Stimulated activated CD8-positive, alpha-beta memory T cell treated with anti-CD3 and anti-CD28 coated beads, Interleukin-15, amount 100 ng/mL, for 24 hours (primary cell): ENCODE data around the gene MYO10.
"Not testable (repeated sequence)": the region's sequence is repeated elsewhere in the genome, so short reads cannot be mapped to it uniquely, and the experiment has no call there.

Experiments used
- DNase-seq: peaks from one replicate; pipeline ENCODE4 v3.0.0-alpha.2; 2020; ENCODE audit warnings: low read depth

The MYO10 gene

GRCh38 chr5:16886793-16887345 is 49.2 kb downstream of the MYO10 start:
- DNase-seq = no peak

DNA sequence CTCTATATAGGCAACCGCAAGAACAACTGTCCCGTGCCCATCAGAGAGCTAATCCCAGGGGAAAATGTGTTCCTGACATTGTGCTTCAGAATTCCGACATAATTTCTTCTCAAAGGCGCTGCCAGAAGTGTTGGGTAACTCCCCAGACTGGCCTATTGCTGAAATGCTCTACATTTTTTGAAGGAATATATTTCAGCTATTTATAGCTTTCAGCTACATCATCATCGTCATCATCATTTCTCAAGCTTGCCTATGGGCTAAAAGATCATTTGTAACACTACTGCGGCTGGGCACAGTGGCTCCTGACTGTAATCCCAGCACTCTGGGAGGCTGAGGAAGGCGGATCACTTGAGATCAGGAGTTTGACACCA is 49.7 kb downstream of the MYO10 start:
- DNase-seq = no peak

DNA sequence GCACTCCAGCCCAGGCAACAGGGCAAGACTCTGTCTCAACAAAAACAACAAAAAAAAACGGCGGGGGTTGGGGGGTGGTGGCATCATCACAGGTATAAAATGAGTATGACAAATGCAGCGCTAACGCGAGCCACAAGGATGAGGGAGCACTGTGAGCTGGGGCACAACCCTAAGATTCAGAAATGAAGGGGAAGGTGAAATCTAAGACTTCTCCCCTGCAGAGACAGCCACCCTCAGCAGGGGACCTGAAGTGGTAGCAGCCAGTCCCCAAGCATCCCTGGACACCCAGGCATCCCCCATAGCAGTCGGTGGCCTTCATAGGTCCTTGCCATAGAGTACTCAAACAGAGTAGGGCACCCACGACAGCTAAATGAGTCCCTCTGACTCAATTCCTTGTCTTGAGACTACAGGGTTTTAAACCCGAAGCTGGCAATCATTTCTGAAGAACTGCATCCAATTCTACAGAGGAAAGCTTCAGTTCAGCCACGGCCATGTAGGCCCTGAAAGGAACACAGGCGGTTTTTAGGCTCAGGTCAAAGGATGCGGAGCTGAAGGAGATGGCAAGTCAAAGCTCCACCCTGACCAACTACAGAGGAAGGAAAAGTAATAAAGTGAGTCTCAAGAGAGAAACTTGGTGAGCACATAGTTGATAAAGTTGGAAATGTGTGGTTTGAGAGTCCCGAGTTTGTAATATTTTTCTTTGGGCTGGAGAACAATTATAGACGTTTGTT is 50.3 kb downstream of the MYO10 start:
- no peak for DNase-seq

GRCh38 chr5:16884595-16884994 is 51.5 kb downstream of the MYO10 start:
- DNase-seq = no peak

- DNase-seq = no peak
Measured at GRCh38 chr5:16883806-16884205, 52.3 kb downstream of the MYO10 start.

- DNase-seq = no peak
Measured at GRCh38 chr5:16883176-16883575, 52.9 kb downstream of the MYO10 start.

GRCh38 chr5:16881251-16881650 is 54.8 kb downstream of the MYO10 start:
- DNase-seq = no peak

DNA sequence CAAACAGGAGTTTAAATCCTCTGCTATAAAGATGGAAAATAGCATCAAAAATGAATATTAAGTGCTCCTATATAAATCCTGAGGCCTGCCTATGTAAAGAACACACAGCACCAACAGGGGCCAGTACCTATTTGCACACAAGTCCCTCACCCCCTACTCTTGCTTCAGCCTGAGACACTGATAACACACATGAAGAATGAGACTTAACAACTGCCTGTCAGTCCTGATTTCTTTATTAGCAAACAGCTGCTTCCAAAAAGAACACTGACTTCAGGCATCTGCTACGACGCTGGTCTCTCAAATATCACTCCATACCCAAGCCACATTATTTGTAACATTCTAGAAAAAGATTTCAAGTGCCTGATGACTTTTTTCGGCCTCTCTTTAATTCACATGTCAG is 55.5 kb downstream of the MYO10 start:
- DNase-seq = no peak

GRCh38 chr5:16879650-16880049 is 56.4 kb downstream of the MYO10 start:
- no peak for DNase-seq

GRCh38 chr5:16879191-16879590 is 56.9 kb downstream of the MYO10 start:
- DNase-seq = no peak

DNA sequence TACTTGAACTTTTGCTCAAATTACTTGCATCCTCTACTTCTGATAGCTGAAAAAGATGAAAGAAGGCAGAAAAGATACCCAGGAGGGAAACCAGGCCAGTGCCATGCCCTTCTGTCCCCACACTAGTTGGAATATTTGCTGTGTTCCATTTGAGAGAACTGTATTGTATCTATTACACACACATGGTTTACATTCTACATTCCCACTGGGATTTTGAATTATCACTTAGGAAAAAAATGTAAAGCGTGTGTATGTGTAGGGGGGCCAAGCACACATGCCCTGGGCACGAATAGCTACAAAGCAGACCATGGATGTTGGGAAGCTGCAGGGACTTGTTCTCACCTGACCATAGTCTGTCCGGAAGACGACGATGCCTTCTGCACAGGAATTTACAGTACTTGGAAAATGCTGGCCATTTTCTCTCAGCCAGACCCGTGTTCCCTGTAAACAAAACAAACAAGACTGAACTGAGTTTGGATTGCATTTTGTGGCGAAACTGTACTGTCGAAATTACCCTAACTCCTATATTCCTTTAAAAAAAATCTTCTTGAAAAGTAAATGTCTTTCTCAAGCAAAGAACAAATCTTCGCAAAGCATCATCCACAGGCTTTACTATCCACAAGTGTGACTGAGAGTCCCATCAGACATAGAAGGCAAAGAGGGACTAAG is 58.7 kb downstream of the MYO10 start:
- DNase-seq = no peak

- DNase-seq = not testable (repeated sequence)
Measured at GRCh38 chr5:16874424-16874823, 61.7 kb downstream of the MYO10 start.

GRCh38 chr5:16871746-16872339 is 64.2 kb downstream of the MYO10 start:
- no peak for DNase-seq

DNA sequence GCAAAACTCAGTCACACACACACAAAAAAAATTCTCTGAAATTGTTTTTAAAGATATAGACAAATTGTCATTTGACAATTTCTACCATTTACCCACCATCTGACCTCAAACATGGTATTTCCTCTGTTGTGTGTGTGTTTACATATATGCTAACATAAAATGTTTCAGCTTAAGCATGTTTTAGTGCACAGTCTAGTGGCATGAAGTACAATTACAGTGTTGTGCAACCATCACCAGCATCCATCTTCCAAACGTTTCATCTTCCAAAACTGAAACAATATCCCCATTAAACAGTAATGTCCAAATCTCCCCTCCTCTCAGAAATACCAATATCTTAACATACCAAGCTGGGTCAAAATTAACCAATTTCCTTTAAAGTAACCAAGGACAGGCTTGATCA is 65.2 kb downstream of the MYO10 start:
- no peak for DNase-seq

- DNase-seq = no peak
Measured at GRCh38 chr5:16869821-16870796, 66.0 kb downstream of the MYO10 start.

DNA sequence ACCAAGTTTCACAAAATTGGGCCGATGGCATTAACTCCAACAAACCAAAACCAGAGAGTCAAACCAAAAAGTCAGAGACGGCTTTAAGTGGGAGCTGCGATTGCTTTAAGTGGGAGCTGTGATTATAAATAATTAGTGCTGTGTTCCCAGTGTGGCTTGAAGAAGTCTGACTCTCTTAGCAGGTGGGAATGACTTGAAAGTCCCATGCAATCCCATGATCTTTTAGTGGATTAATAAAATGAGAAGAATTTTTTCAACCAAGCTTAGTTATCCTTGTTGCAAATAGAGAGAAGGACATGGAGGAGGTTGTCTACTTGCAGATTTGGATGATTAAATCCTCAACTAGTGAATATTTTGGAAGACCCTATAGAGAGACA is 68.5 kb downstream of the MYO10 start:
- no peak for DNase-seq

- no peak for DNase-seq
Measured at GRCh38 chr5:16866795-16867576, 69.1 kb downstream of the MYO10 start.

GRCh38 chr5:16866273-16866672 is 69.8 kb downstream of the MYO10 start:
- DNase-seq = no peak

DNA sequence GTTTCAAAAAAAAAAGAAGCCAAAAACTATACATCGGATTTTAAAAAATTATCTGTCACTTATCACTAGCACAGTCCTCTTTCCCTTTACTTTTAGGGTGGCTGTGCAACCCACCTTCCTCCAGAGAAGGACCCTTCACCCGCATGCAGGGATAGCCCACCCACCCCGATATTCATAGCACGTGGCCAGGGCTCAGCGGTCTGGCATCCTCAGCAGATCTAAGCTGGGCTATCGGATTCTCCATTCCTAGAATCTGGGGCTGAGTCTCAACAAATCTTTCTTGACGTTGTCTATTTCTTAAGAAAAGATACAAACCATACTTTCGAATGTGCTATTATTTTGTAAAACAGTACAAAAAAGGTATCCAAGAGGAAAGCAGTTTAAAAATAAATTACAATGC is 70.9 kb downstream of the MYO10 start:
- no peak for DNase-seq

GRCh38 chr5:16864631-16865131 is 71.4 kb downstream of the MYO10 start:
- DNase-seq = no peak

- no peak for DNase-seq
Measured at GRCh38 chr5:16863469-16863946, 72.6 kb downstream of the MYO10 start.
